GM23338 (cell line): ENCODE measurements around the gene PIP5K1C. TPM values are rescaled to one million over a fixed set of nuclear protein-coding genes. Genes with fewer than 3 reads are reported as not detected.

ENCODE experiments used
- ATAC-seq: fragments of 200-7000 bp; cut with Tn5 transposase; 3 replicates; pipeline ENCODE4 v1.9.1; 2020
- DNase-seq: peaks from one replicate; pipeline ENCODE4 v3.0.0-alpha.2; 2015; ENCODE audit warnings: low spot score
- H2AFZ ChIP-seq: fragments of 200-600 bp; sonication (generic); 2 replicates; pipeline ENCODE4 v1.8.0; 2016; ENCODE audit warnings: antibody characterized with exemption, mild to moderate bottlenecking, moderate library complexity
- H3F3A ChIP-seq: fragments of 200-600 bp; sonication (generic); replicated peaks from 2 replicates; pipeline ENCODE4 v1.8.0; 2017; ENCODE audit warnings: antibody characterized with exemption, mixed run types, low read depth
- H3K27ac ChIP-seq: fragments of 200-600 bp; sonication (generic); 2 replicates; pipeline ENCODE4 v1.6.1; 2016; ENCODE audit warnings: low read depth
- H3K27me3 ChIP-seq: fragments of 200-600 bp; sonication (generic); 2 replicates; pipeline ENCODE4 v1.8.0; 2016; ENCODE audit warnings: mild to moderate bottlenecking, mixed run types, moderate library complexity; ENCODE audit not compliant: insufficient read depth
- H3K36me3 ChIP-seq: fragments of 200-600 bp; sonication (generic); 2 replicates; pipeline ENCODE4 v1.8.0; 2016; ENCODE audit warnings: mild to moderate bottlenecking; ENCODE audit not compliant: insufficient read depth
- H3K4me1 ChIP-seq: fragments of 200-600 bp; sonication (generic); 2 replicates; pipeline ENCODE4 v1.8.0; 2016; ENCODE audit warnings: mild to moderate bottlenecking, moderate library complexity; ENCODE audit not compliant: insufficient read depth
- H3K4me2 ChIP-seq: fragments of 200-600 bp; sonication (generic); 2 replicates; pipeline ENCODE4 v1.7.1; 2017; ENCODE audit warnings: mixed run types
- H3K4me3 ChIP-seq: fragments of 200-600 bp; sonication (generic); 2 replicates; pipeline ENCODE4 v1.6.1; 2016; ENCODE audit warnings: mixed run types
- H3K79me2 ChIP-seq: fragments of 200-600 bp; sonication (generic); replicated peaks from 2 replicates; pipeline ENCODE4 v1.8.0; 2017; ENCODE audit warnings: mild to moderate bottlenecking; ENCODE audit not compliant: insufficient read depth
- H3K9me2 ChIP-seq: fragments of 200-600 bp; sonication (generic); 2 replicates; pipeline ENCODE4 v1.8.0; 2017; ENCODE audit not compliant: insufficient read depth
- H4K20me1 ChIP-seq: fragments of 200-600 bp; sonication (generic); replicated peaks from 2 replicates; pipeline ENCODE4 v1.8.0; 2017; ENCODE audit warnings: mild to moderate bottlenecking; ENCODE audit not compliant: insufficient read depth
- H3K27ac Mint-ChIP-seq: 2 replicates; pipeline ENCODE4 v1.8.0; 2020; ENCODE audit warnings: inconsistent platforms, mild to moderate bottlenecking, moderate library complexity, mixed read lengths
- H3K27me3 Mint-ChIP-seq: 3 replicates; pipeline ENCODE4 v1.8.0; 2022; ENCODE audit warnings: low read depth, mild to moderate bottlenecking, moderate library complexity, mixed read lengths, inconsistent platforms; ENCODE audit not compliant: insufficient read depth, poor library complexity
- H3K36me3 Mint-ChIP-seq: 3 replicates; pipeline ENCODE4 v1.8.0; 2021; ENCODE audit warnings: low read depth, mild to moderate bottlenecking, inconsistent platforms, moderate library complexity, mixed read lengths
- H3K4me1 Mint-ChIP-seq: 3 replicates; pipeline ENCODE4 v1.8.0; 2020; ENCODE audit warnings: mild to moderate bottlenecking, inconsistent platforms, mixed read lengths
- H3K4me3 Mint-ChIP-seq: 3 replicates; pipeline ENCODE4 v1.8.0; 2021; ENCODE audit warnings: moderate library complexity, mild to moderate bottlenecking, inconsistent platforms, mixed read lengths
- H3K9me3 Mint-ChIP-seq: 3 replicates; pipeline ENCODE4 v1.8.0; 2020; ENCODE audit warnings: moderate library complexity, mild to moderate bottlenecking, inconsistent platforms, mixed read lengths
- CREB1 ChIP-seq: fragments of 250-450 bp; sonication (Bioruptor Pico); IDR thresholded peaks from 2 replicates; pipeline ENCODE4 v1.5.0; 2020; ENCODE audit warnings: low read depth, mild to moderate bottlenecking, moderate library complexity
- CTCF ChIP-seq, 2 experiments: fragments of 200-600 bp in 1 of 2; sonication (generic) in 1 of 2; conservative IDR thresholded peaks; 2 replicates each; pipeline versions ENCODE4 v1.5.1 to v1.6.1; 2016 to 2017; ENCODE audit warnings: antibody characterized with exemption in 2 of 2, low read depth in 2 of 2, mild to moderate bottlenecking in 2 of 2, moderate library complexity in 1 of 2
- EZH2 ChIP-seq: fragments of 200-600 bp; sonication (generic); IDR thresholded peaks from one replicate; pipeline ENCODE4 v1.8.0; 2017; ENCODE audit warnings: antibody characterized with exemption, mild to moderate bottlenecking, low read depth; ENCODE audit not compliant: unreplicated experiment
- EZH2phosphoT487 ChIP-seq: fragments of 200-600 bp; sonication (generic); IDR thresholded peaks from one replicate; pipeline ENCODE4 v1.8.1; 2018; ENCODE audit warnings: antibody characterized with exemption; ENCODE audit not compliant: unreplicated experiment
- JUNB ChIP-seq: IDR thresholded peaks from one replicate; pipeline ENCODE4 v1.6.1; 2016; ENCODE audit warnings: antibody characterized with exemption; ENCODE audit not compliant: unreplicated experiment
- NANOG ChIP-seq: IDR thresholded peaks from 2 replicates; pipeline ENCODE4 v1.6.1; 2016; ENCODE audit warnings: antibody characterized with exemption, borderline replicate concordance
- POLR2AphosphoS5 ChIP-seq: IDR thresholded peaks from 2 replicates; pipeline ENCODE4 v1.6.1; 2016; ENCODE audit warnings: antibody characterized with exemption, low read depth
- STAT1 ChIP-seq: IDR thresholded peaks from one replicate; pipeline ENCODE4 v1.6.1; 2016; ENCODE audit warnings: antibody characterized with exemption; ENCODE audit not compliant: unreplicated experiment
- ZNF114 ChIP-seq: fragments of 250-450 bp; sonication (Bioruptor Pico); IDR thresholded peaks from 2 replicates; pipeline ENCODE4 v1.5.0; 2020; ENCODE audit warnings: mild to moderate bottlenecking, moderate library complexity
- ZNF331 ChIP-seq: fragments of 250-450 bp; sonication (Bioruptor Pico); IDR thresholded peaks from 2 replicates; pipeline ENCODE4 v1.5.0; 2020; ENCODE audit warnings: low read depth, mild to moderate bottlenecking, moderate library complexity
- ZNF462 ChIP-seq: fragments of 250-450 bp; sonication (Bioruptor Pico); IDR thresholded peaks from 2 replicates; pipeline ENCODE4 v1.5.0; 2020; ENCODE audit warnings: mild to moderate bottlenecking, moderate library complexity
- polyA plus RNA-seq: library from polyadenylated mRNA; unstranded; fragments of >200 nt; fragmentation: Nextera tagmentation; extraction: Ambion mirVana; gene quantifications from 2 replicates; pipeline ENCODE4 v1.2.1, GENCODE V29; 2016
- total RNA-seq: library from RNA; depleted of rRNA; stranded (reverse); fragments of >200 nt; shearing (Covaris generic); gene quantifications from 2 replicates; pipeline ENCODE4 v1.2.3, GENCODE V29; 2014
- TF ChIP-seq, protein P1 (sequence below): IDR thresholded peaks from one replicate; pipeline ENCODE4 v1.6.1; 2018; ENCODE audit warnings: antibody characterized with exemption; ENCODE audit not compliant: unreplicated experiment
- TF ChIP-seq, protein P2 (sequence below): IDR thresholded peaks from 2 replicates; pipeline ENCODE4 v1.6.1; 2016; ENCODE audit warnings: antibody characterized with exemption

PIP5K1C gene
- total and polyA plus RNA-seq, 2 experiments from 2014 or later: 11.8 to 46.7 TPM

GRCh38 chr19:3642296-3642695, 58.0 kb downstream of the PIP5K1C start:
- H3K27me3 Mint-ChIP-seq: no peaks in the 10 kb centered on the region
- TF ChIP-seq POLR2AphosphoS5: no peak
- TF ChIP-seq EZH2phosphoT487: no peak
- TF ChIP-seq STAT1: no peak
- TF ChIP-seq, protein P1, sequence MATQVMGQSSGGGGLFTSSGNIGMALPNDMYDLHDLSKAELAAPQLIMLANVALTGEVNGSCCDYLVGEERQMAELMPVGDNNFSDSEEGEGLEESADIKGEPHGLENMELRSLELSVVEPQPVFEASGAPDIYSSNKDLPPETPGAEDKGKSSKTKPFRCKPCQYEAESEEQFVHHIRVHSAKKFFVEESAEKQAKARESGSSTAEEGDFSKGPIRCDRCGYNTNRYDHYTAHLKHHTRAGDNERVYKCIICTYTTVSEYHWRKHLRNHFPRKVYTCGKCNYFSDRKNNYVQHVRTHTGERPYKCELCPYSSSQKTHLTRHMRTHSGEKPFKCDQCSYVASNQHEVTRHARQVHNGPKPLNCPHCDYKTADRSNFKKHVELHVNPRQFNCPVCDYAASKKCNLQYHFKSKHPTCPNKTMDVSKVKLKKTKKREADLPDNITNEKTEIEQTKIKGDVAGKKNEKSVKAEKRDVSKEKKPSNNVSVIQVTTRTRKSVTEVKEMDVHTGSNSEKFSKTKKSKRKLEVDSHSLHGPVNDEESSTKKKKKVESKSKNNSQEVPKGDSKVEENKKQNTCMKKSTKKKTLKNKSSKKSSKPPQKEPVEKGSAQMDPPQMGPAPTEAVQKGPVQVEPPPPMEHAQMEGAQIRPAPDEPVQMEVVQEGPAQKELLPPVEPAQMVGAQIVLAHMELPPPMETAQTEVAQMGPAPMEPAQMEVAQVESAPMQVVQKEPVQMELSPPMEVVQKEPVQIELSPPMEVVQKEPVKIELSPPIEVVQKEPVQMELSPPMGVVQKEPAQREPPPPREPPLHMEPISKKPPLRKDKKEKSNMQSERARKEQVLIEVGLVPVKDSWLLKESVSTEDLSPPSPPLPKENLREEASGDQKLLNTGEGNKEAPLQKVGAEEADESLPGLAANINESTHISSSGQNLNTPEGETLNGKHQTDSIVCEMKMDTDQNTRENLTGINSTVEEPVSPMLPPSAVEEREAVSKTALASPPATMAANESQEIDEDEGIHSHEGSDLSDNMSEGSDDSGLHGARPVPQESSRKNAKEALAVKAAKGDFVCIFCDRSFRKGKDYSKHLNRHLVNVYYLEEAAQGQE: no peak
- no peak for TF ChIP-seq JUNB
- TF ChIP-seq ZNF114 (CRISPR knock-in tag): no peak
- TF ChIP-seq, protein P2, sequence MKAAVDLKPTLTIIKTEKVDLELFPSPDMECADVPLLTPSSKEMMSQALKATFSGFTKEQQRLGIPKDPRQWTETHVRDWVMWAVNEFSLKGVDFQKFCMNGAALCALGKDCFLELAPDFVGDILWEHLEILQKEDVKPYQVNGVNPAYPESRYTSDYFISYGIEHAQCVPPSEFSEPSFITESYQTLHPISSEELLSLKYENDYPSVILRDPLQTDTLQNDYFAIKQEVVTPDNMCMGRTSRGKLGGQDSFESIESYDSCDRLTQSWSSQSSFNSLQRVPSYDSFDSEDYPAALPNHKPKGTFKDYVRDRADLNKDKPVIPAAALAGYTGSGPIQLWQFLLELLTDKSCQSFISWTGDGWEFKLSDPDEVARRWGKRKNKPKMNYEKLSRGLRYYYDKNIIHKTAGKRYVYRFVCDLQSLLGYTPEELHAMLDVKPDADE: no peak
- no peak for TF ChIP-seq ZNF331
- TF ChIP-seq EZH2: no peak
- TF ChIP-seq NANOG: no peak
- TF ChIP-seq ZNF462 (CRISPR knock-in tag): no peak
- TF ChIP-seq CTCF (conservative IDR thresholded peaks at IDR 0.05; ENCODE audit: low read depth in 2 of 2): no peak
- TF ChIP-seq CREB1 (CRISPR knock-in tag): no peak
- no peaks in the 10 kb centered on the region; the same call in 1 of the 2 replicates for H4K20me1 ChIP-seq
- DNase-seq: no peak
- no peak overlapping the region; the same call in 2 of the 3 replicates for H3K4me3 Mint-ChIP-seq
- H3K79me2 ChIP-seq: no peaks in the 10 kb centered on the region
- H3K4me1 ChIP-seq: no peaks in the 10 kb centered on the region
- no peak overlapping the region for H3K27ac Mint-ChIP-seq
- H2AFZ ChIP-seq: no peak overlapping the region
- H3K4me3 ChIP-seq: no peak overlapping the region
- H3K4me2 ChIP-seq: no peak overlapping the region
- H3K36me3 ChIP-seq: no peaks in the 10 kb centered on the region; the same call in 1 of the 2 replicates
- H3K36me3 Mint-ChIP-seq: peaks cover 13% of the 10 kb centered on the region
- no peaks in the 10 kb centered on the region for H3K4me1 Mint-ChIP-seq
- H3K9me3 Mint-ChIP-seq: no peaks in the 10 kb centered on the region
- no peaks in the 10 kb centered on the region for H3K9me2 ChIP-seq
- no peaks in the 10 kb centered on the region for H3K27me3 ChIP-seq
- H3F3A ChIP-seq: no peaks in the 10 kb centered on the region
- ATAC-seq: no peak
- no peak overlapping the region for H3K27ac ChIP-seq
